ENCODE measurements around the gene TENT4A.

DNA sequence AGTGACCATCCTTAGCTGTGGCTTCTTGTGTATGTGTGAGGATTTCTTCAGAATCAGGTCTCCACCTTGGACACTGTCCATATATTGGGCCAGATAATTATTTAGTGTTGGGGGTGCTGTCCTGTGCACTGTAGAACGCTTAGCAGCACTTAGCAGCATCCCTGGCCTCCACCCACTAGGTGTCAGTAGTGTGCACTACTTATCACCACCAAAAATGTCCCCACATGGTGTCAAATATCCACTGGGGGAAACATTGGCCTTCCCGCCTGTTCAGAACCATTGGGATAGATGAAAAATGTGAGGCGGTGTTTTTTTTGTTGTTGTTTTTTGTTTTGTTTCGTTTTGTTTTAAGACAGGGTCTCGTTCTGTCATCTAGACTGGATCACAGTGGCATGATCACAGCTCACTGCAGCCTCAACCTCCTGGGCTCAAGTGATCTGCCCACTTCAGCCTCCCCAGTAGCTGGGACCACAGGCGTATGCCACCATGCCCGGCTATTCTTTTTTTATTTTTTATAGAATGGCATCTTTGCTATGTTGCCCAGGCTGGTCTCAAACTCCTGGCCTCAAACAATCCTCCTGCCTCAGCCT lies 67.7 kb downstream of the TENT4A start:
- TF ChIP-seq, protein P1, sequence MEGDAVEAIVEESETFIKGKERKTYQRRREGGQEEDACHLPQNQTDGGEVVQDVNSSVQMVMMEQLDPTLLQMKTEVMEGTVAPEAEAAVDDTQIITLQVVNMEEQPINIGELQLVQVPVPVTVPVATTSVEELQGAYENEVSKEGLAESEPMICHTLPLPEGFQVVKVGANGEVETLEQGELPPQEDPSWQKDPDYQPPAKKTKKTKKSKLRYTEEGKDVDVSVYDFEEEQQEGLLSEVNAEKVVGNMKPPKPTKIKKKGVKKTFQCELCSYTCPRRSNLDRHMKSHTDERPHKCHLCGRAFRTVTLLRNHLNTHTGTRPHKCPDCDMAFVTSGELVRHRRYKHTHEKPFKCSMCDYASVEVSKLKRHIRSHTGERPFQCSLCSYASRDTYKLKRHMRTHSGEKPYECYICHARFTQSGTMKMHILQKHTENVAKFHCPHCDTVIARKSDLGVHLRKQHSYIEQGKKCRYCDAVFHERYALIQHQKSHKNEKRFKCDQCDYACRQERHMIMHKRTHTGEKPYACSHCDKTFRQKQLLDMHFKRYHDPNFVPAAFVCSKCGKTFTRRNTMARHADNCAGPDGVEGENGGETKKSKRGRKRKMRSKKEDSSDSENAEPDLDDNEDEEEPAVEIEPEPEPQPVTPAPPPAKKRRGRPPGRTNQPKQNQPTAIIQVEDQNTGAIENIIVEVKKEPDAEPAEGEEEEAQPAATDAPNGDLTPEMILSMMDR (conservative IDR thresholded peaks at IDR 0.05; ENCODE audit: low read depth, low read length), result no peak; the same call in 1 of the 2 replicates
- TF ChIP-seq BHLHE40 (IDR thresholded peaks at IDR 0.05; ENCODE audit: low read depth, low read length) (no peak), RAD21 (IDR thresholded peaks at IDR 0.05; ENCODE audit: low read length) (no peak), POLR2A (IDR thresholded peaks at IDR 0.05; ENCODE audit: low read depth, low read length) (no peak), RFX5 (IDR thresholded peaks at IDR 0.05; ENCODE audit: low read depth, low read length) (no peak), MAZ (IDR thresholded peaks at IDR 0.05; ENCODE audit: borderline replicate concordance, low read depth, low read length) (no peak), FOS (IDR thresholded peaks at IDR 0.05; ENCODE audit: low read depth, low read length) (no peak)
- TF ChIP-seq, protein P2, sequence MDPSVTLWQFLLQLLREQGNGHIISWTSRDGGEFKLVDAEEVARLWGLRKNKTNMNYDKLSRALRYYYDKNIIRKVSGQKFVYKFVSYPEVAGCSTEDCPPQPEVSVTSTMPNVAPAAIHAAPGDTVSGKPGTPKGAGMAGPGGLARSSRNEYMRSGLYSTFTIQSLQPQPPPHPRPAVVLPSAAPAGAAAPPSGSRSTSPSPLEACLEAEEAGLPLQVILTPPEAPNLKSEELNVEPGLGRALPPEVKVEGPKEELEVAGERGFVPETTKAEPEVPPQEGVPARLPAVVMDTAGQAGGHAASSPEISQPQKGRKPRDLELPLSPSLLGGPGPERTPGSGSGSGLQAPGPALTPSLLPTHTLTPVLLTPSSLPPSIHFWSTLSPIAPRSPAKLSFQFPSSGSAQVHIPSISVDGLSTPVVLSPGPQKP (IDR thresholded peaks at IDR 0.05; ENCODE audit: borderline replicate concordance, low read depth, low read length), result no peak
- TF ChIP-seq, protein P3, sequence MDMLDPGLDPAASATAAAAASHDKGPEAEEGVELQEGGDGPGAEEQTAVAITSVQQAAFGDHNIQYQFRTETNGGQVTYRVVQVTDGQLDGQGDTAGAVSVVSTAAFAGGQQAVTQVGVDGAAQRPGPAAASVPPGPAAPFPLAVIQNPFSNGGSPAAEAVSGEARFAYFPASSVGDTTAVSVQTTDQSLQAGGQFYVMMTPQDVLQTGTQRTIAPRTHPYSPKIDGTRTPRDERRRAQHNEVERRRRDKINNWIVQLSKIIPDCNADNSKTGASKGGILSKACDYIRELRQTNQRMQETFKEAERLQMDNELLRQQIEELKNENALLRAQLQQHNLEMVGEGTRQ (IDR thresholded peaks at IDR 0.05; ENCODE audit: low read depth, low read length), result no peak
